A673 (cell line): ENCODE results near the gene DIS3L2.

Experiments used
- EZH2 ChIP-seq: fragments of 200-600 bp; sonication (generic); IDR thresholded peaks from 2 replicates; pipeline ENCODE4 v1.6.1; 2017; ENCODE audit warnings: borderline replicate concordance, low read depth, mild to moderate bottlenecking, mixed read lengths, antibody characterized with exemption, low read length; ENCODE audit not compliant: poor library complexity, severe bottlenecking
- TF ChIP-seq, protein P1 (sequence below): fragments of 300-800, 200-600 bp; sonication (generic); conservative IDR thresholded peaks from 2 replicates; pipeline ENCODE4 v1.5.1; 2017; ENCODE audit warnings: low read depth, mild to moderate bottlenecking, antibody characterized with exemption, low read length, moderate library complexity, mixed read lengths

GRCh38 chr2:232211743-232212686 is 250.5 kb downstream of the DIS3L2 start:
- TF ChIP-seq, protein P1, sequence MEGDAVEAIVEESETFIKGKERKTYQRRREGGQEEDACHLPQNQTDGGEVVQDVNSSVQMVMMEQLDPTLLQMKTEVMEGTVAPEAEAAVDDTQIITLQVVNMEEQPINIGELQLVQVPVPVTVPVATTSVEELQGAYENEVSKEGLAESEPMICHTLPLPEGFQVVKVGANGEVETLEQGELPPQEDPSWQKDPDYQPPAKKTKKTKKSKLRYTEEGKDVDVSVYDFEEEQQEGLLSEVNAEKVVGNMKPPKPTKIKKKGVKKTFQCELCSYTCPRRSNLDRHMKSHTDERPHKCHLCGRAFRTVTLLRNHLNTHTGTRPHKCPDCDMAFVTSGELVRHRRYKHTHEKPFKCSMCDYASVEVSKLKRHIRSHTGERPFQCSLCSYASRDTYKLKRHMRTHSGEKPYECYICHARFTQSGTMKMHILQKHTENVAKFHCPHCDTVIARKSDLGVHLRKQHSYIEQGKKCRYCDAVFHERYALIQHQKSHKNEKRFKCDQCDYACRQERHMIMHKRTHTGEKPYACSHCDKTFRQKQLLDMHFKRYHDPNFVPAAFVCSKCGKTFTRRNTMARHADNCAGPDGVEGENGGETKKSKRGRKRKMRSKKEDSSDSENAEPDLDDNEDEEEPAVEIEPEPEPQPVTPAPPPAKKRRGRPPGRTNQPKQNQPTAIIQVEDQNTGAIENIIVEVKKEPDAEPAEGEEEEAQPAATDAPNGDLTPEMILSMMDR: no peak
- no peak for TF ChIP-seq EZH2
